VCaP (cell line): Measurements from ENCODE around the gene FMNL2.
A peak's percentile ranks its signal among the peaks of the same experiment; 100 is the strongest.

Source experiments
- H3K27ac ChIP-seq: fragments of 450-650 bp; 2 replicates; pipeline ENCODE4 v1.5.1; 2017
- CTCF ChIP-seq: fragments of 450-650 bp; conservative IDR thresholded peaks from 2 replicates; pipeline ENCODE4 v1.5.1; 2017; ENCODE audit warnings: mild to moderate bottlenecking, moderate library complexity

Gene FMNL2

GRCh38 chr2:152546230-152546837 is 211.4 kb downstream of the FMNL2 start:
- no peak for TF ChIP-seq CTCF
- H3K27ac ChIP-seq, result no peak overlapping the region

GRCh38 chr2:152548111-152548875 is 213.3 kb downstream of the FMNL2 start:
- H3K27ac ChIP-seq, result no peak overlapping the region
- no peak for TF ChIP-seq CTCF

- TF ChIP-seq CTCF, result no peak
- H3K27ac ChIP-seq, result no peak overlapping the region
Measured at GRCh38 chr2:152548996-152549395, 214.0 kb downstream of the FMNL2 start.

- no peak for TF ChIP-seq CTCF
Measured at GRCh38 chr2:152549423-152549822, 214.4 kb downstream of the FMNL2 start.

GRCh38 chr2:152550386-152550785 is 215.4 kb downstream of the FMNL2 start:
- H3K27ac ChIP-seq, result peak overlapping the region; percentile 48
- TF ChIP-seq CTCF, result no peak

More at GRCh38 chr2:152549423-152549822, 214.4 kb downstream of the FMNL2 start:
- H3K27ac ChIP-seq, result no peak overlapping the region

DNA sequence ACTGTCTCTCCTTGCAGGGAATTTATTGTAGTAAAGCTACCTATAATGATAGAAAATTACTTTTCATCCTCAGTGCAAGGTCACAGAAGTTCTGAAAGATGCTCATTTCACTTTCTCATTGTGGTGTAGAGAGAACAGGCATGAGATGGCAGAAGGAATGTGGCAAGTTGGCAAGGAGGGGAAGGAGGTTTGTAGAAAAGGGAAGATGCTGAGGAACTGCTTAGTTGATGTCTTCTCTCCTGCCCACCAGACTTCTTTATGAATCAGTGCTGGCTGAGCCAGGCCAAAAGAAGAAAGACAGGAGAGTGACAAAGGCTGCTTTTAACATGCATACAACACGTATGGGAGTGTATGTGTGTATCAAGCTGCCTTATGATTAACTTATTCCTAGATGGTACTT is 217.9 kb downstream of the FMNL2 start:
- no peak overlapping the region for H3K27ac ChIP-seq
- TF ChIP-seq CTCF, result no peak

DNA sequence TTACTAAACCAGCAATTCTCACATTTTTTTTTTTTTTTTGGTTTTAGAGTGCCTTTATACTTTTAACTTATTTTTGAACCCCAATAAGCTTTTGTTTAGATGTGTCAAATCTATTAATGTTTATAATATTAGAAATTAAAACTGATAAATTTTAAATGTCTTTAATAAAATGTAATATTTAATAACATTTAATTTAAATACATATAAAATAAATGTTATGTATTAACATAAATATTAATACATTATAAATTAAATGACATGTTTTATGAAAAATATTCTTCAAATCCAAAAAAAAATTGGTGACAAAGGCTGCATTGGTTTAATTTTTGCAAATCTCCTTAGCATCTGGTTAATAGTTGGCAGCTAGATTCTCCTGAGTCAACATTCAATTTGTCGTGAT is 218.5 kb downstream of the FMNL2 start:
- H3K27ac ChIP-seq, result no peak overlapping the region
- TF ChIP-seq CTCF, result no peak
